ENCODE data around the gene SVEP1.

DNA sequence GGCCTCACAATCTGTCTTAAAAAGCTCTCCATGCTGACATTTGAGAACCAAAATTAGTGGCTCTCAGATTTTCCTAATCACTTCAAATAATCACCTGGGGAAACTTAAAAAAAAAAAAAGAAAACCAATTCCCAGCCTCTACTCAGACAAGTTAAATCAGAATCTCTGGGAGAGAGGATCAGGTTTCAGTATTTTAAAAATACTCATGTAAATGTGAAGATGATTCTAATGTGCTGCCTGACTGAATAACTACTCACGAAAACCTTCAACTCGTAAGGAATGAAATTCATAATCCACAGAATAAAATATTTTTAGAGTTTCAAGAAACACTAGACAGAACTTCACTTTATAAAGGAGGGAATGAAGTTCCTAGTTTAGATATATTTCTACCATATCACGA lies 114.4 kb downstream of the SVEP1 start:
- TF ChIP-seq, protein P1, sequence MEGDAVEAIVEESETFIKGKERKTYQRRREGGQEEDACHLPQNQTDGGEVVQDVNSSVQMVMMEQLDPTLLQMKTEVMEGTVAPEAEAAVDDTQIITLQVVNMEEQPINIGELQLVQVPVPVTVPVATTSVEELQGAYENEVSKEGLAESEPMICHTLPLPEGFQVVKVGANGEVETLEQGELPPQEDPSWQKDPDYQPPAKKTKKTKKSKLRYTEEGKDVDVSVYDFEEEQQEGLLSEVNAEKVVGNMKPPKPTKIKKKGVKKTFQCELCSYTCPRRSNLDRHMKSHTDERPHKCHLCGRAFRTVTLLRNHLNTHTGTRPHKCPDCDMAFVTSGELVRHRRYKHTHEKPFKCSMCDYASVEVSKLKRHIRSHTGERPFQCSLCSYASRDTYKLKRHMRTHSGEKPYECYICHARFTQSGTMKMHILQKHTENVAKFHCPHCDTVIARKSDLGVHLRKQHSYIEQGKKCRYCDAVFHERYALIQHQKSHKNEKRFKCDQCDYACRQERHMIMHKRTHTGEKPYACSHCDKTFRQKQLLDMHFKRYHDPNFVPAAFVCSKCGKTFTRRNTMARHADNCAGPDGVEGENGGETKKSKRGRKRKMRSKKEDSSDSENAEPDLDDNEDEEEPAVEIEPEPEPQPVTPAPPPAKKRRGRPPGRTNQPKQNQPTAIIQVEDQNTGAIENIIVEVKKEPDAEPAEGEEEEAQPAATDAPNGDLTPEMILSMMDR (conservative IDR thresholded peaks at IDR 0.05): no peak
- no peak for TF ChIP-seq ZFX (IDR thresholded peaks at IDR 0.05)
